HepG2 (cell line): ENCODE data around the gene SLC4A5. TPM values are rescaled to one million over a fixed set of nuclear protein-coding genes. Genes with fewer than 3 reads are reported as not detected.

Source experiments
- ATAC-seq: fragments of 200-7000 bp; cut with Tn5 transposase; 3 replicates; pipeline ENCODE4 v1.9.1; 2020; ENCODE audit warnings: mild to moderate bottlenecking, moderate library complexity
- BruUV-seq: library from RNA; stranded (reverse); fragments of 400-500 nt; replicated peaks from 2 replicates; lab custom pipeline; 2021; lab: Mats Ljungman, UMichigan
- CTCF ChIA-PET: fragments of 300-600 bp; formaldehyde crosslinking; extraction: SDS; loops from one replicate; lab custom pipeline; 2021; ENCODE audit warnings: low total read pairs, inconsistent platforms, low intra/inter-chr PET ratio; lab: Yijun Ruan, JAX
- POLR2A ChIA-PET: fragments of 350-600 bp; sonication (Branson Sonifier 250); formaldehyde crosslinking; loops from one replicate; lab custom pipeline; 2020; ENCODE audit warnings: antibody characterized with exemption, inconsistent platforms; lab: Yijun Ruan, JAX
- DNase-seq: peaks from one replicate; pipeline ENCODE4 v3.0.0-alpha.2; 2015; ENCODE audit warnings: low spot score
- FAIRE-seq: peaks from 3 replicates; lab custom pipeline; 2011; peaks lifted over from hg19 to GRCh38; lab: Jason Lieb, UNC
- H2AFZ ChIP-seq: one replicate; pipeline ENCODE4 v1.6.1; 2011; ENCODE audit warnings: low read length, inconsistent platforms
- H3K27ac ChIP-seq: fragments of 300-600 bp; 3 replicates; pipeline ENCODE4 v1.8.0; 2011; ENCODE audit warnings: mixed run types, mild to moderate bottlenecking, mixed read lengths, low read length, inconsistent platforms; ENCODE audit not compliant: insufficient read depth; ENCODE audit errors: extremely low read length
- H3K27me3 ChIP-seq, 2 experiments: fragments of 200-600 bp in 1 of 2; 2 replicates in 1 of 2; 3 replicates in 1 of 2; pipeline versions ENCODE4 v1.6.0 to v1.8.0; 2011; ENCODE audit warnings: low read length in 2 of 2, mild to moderate bottlenecking in 2 of 2, moderate library complexity in 2 of 2, inconsistent platforms in 1 of 2; ENCODE audit not compliant: insufficient read depth in 2 of 2, control insufficient read depth in 1 of 2
- H3K36me3 ChIP-seq, 2 experiments: fragments of 200-600 bp in 1 of 2; replicated peaks in 1 of 2; 2 replicates in 1 of 2; 3 replicates in 1 of 2; pipeline versions ENCODE4 v1.5.1 to v1.8.0; 2011; ENCODE audit warnings: low read length in 2 of 2, inconsistent platforms in 1 of 2; ENCODE audit not compliant: insufficient read depth in 2 of 2, control insufficient read depth in 1 of 2
- H3K4me1 ChIP-seq: 2 replicates; pipeline ENCODE4 v1.5.1; 2012; ENCODE audit warnings: low read length, inconsistent platforms; ENCODE audit not compliant: insufficient read depth
- H3K4me2 ChIP-seq: 2 replicates; pipeline ENCODE4 v1.6.0; 2011; ENCODE audit warnings: low read depth, low read length, inconsistent platforms
- H3K4me3 ChIP-seq, 3 experiments: fragments of 200-600 bp in 1 of 3; sonication (generic), shearing (Covaris generic) in 1 of 3; replicated peaks in 1 of 3; 2 replicates each; pipeline ENCODE4 v1.5.1; 2011 to 2016; ENCODE audit warnings: low read length in 3 of 3, inconsistent platforms in 2 of 3, low read depth in 2 of 3, mild to moderate bottlenecking in 2 of 3, control low read depth in 1 of 3, mixed read lengths in 1 of 3; ENCODE audit not compliant: insufficient read depth in 1 of 3
- H3K79me2 ChIP-seq: one replicate; pipeline ENCODE4 v1.6.1; 2011; ENCODE audit warnings: low read length, inconsistent platforms; ENCODE audit not compliant: insufficient read depth
- H3K9ac ChIP-seq: 2 replicates; pipeline ENCODE4 v1.6.0; 2011; ENCODE audit warnings: mild to moderate bottlenecking, low read depth, low read length, inconsistent platforms; ENCODE audit not compliant: insufficient read depth
- H3K9me3 ChIP-seq: 2 replicates; pipeline ENCODE4 v1.5.1; 2012; ENCODE audit warnings: mild to moderate bottlenecking, low read length
- H4K20me1 ChIP-seq: 2 replicates; pipeline ENCODE4 v1.6.0; 2011; ENCODE audit warnings: inconsistent platforms, mild to moderate bottlenecking, low read length, moderate library complexity; ENCODE audit not compliant: insufficient read depth
- IKZF4 ChIP-seq: sonication (generic); formaldehyde crosslinking; IDR thresholded peaks from 2 replicates; pipeline ENCODE4 v1.5.1; 2020; ENCODE audit warnings: borderline replicate concordance, mild to moderate bottlenecking, low read depth, missing genetic modification reagents; ENCODE audit errors: not compliant biosample characterization
- RFXAP ChIP-seq: sonication (generic); formaldehyde crosslinking; IDR thresholded peaks from 2 replicates; pipeline ENCODE4 v1.4.0; 2020; ENCODE audit warnings: missing genetic modification reagents, borderline replicate concordance
- RNF2 ChIP-seq: fragments of 450-650 bp; conservative IDR thresholded peaks from 2 replicates; pipeline ENCODE4 v1.6.1; 2016; ENCODE audit warnings: low read depth
- RXRB ChIP-seq: IDR thresholded peaks from 2 replicates; pipeline ENCODE4 v1.6.1; 2016; ENCODE audit warnings: borderline replicate concordance, missing genetic modification reagents, missing compliant biosample characterization
- ZNF160 ChIP-seq: sonication (generic); formaldehyde crosslinking; IDR thresholded peaks from 2 replicates; pipeline ENCODE4 v1.8.0; 2022; ENCODE audit warnings: mild to moderate bottlenecking, inconsistent platforms, missing genetic modification reagents
- ZNF180 ChIP-seq: sonication (generic); formaldehyde crosslinking; IDR thresholded peaks from 2 replicates; pipeline ENCODE4 v1.4.0; 2020; ENCODE audit warnings: low read depth, missing genetic modification reagents, borderline replicate concordance
- ZNF335 ChIP-seq: sonication (generic); formaldehyde crosslinking; IDR thresholded peaks from 2 replicates; pipeline ENCODE4 v1.4.0; 2020; ENCODE audit warnings: missing genetic modification reagents
- ZNF33B ChIP-seq: sonication (generic); formaldehyde crosslinking; IDR thresholded peaks from 2 replicates; pipeline ENCODE4 v1.5.1; 2020; ENCODE audit warnings: mild to moderate bottlenecking, missing genetic modification reagents
- ZNF724P ChIP-seq: sonication (generic); formaldehyde crosslinking; IDR thresholded peaks from 2 replicates; pipeline ENCODE4 v1.8.0; 2022; ENCODE audit warnings: missing genetic modification reagents, borderline replicate concordance
- ZNF83 ChIP-seq: sonication (generic); formaldehyde crosslinking; IDR thresholded peaks from 2 replicates; pipeline ENCODE4 v1.4.0; 2020; ENCODE audit warnings: missing genetic modification reagents, mild to moderate bottlenecking, borderline replicate concordance
- WGBS: methylation state at CpG from one replicate; pipeline ENCODE4 v1.1.6; 2017; ENCODE audit warnings: low lambda C conversion rate; 5-methylcytosine and 5-hydroxymethylcytosine counted together
- in situ Hi-C: cut with HindIII; loops from 2 replicates; pipeline ENCODE4 v1.10.0; 2017; ENCODE audit warnings: low pct_unique_long_range_greater_than_20kb; ENCODE audit not compliant: extremely low pct_ligation_motif_present
- intact Hi-C: fragments of 100-400 bp; cut with micrococcal nuclease; formaldehyde crosslinking; loops from one replicate; pipeline ENCODE4 v1.10.0; 2022; ENCODE audit not compliant: unreplicated experiment
- polyA plus RNA-seq, 8 experiments: library from polyadenylated mRNA; depleted of rRNA in 3 of 8; stranded (reverse) in 7 of 8; unstranded in 1 of 8; fragments of >200 nt; fragmentation: Illumina TruSeq in 4 of 8; extraction: Trizol in 4 of 8; gene quantifications; 2 replicates each; pipeline versions ENCODE4 v1.2.1 to v1.2.3, GENCODE V29; 2011 to 2016; ENCODE audit warnings: low read depth in 4 of 8, missing spikeins in 1 of 8, mixed read lengths in 1 of 8; ENCODE audit not compliant: insufficient read depth in 1 of 8
- total RNA-seq, 5 experiments: library from RNA; depleted of rRNA; stranded (reverse); fragments of >200 nt; fragmentation: Illumina TruSeq; extraction: Trizol; gene quantifications; 2 replicates each; pipeline ENCODE4 v1.2.3, GENCODE V29; 2016; ENCODE audit warnings: low read depth in 1 of 5
- TF ChIP-seq, protein P1 (sequence below): sonication (generic); formaldehyde crosslinking; IDR thresholded peaks from 2 replicates; pipeline ENCODE4 v1.8.0; 2022; ENCODE audit warnings: mild to moderate bottlenecking, missing genetic modification reagents
- TF ChIP-seq, protein P2 (sequence below): sonication (generic); formaldehyde crosslinking; IDR thresholded peaks from 2 replicates; pipeline ENCODE4 v1.8.0; 2023; ENCODE audit warnings: mild to moderate bottlenecking, missing genetic modification reagents
- TF ChIP-seq, protein P3 (sequence below): sonication (generic); formaldehyde crosslinking; IDR thresholded peaks from 2 replicates; pipeline ENCODE4 v1.4.0; 2020; ENCODE audit warnings: missing genetic modification reagents
- TF ChIP-seq, protein P4 (sequence below): IDR thresholded peaks from 2 replicates; pipeline ENCODE4 v1.6.1; 2016; ENCODE audit warnings: missing compliant biosample characterization, missing genetic modification reagents, borderline replicate concordance

Gene SLC4A5
- total and polyA plus RNA-seq, 2 of the 13 experiments (the other 11 are each of a cell fraction or from before 2014, with no cell fraction given) = 0.50 TPM; not detected in 1

DNA sequence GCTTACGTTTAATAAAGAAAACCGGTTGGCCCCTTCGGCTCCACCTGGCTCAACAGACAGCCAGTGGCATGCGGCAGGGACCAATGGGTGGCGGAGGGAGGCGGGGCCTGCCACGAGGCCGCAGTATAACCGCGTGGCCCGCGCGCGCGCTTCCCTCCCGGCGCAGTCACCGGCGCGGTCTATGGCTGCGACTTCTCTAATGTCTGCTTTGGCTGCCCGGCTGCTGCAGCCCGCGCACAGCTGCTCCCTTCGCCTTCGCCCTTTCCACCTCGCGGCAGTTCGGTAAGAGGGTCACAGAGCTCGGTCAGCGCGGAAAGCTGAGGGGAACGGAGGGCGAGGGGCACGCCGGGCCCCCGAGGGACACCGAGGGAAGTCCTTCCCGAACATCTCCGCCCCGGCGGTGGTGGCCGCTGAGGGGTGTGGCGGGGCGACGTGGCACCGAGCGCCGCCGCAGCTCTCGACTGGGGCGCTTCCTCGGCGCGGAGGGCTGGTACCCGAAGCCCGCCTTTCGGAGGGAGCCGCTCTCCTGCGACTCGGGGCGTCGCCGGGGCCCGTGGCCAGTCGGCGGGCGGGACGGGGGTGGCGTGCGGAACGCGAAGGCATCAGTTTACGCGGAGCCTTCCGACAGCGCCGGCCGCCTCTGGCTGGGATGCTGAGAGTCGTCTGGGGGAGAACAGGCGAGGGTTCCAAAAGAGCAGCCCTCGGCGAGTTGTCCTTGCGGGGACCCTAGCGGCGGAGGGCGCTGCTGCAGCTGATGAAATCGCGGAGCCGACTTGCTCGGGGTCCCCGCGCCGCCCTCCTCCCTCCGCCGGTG, 144.5 kb downstream of the SLC4A5 start, which contains the start of gene MTHFD2:
Gene MTHFD2, plus strand, starts transcription at position 155 of the 814 bp plus-strand sequence. Its CDS starts 27 bp downstream, at position 182.
- H3K9ac ChIP-seq = peak within 1 kb of the TSS; percentile 97
- ChIA-PET CTCF (no interaction called here), POLR2A (interaction anchor here (0.7 to 5.6 kb wide), 17 partner anchors 7 to 370 kb away, joined by 3 to 53 read pairs (median 5); partner anchors contain the start of genes BOLA3, MOB1A, MRPL53 and STAMBP)
- peaks cover 45% of the 10 kb centered on the region for H3K79me2 ChIP-seq
- peak within 1 kb of the TSS; percentile 73 for H3K4me2 ChIP-seq
- peak; percentile 97 for DNase-seq
- peaks cover 0 to 7% of the 10 kb centered on the region in 2 experiments; a peak in 1 of 5 replicates for H3K36me3 ChIP-seq
- peak; percentile 94 for ATAC-seq
- H3K9me3 ChIP-seq = no peaks in the 10 kb centered on the region
- WGBS = 75% methylated on average over 78 of the region's 96 CpGs
- peaks cover 60% of the 10 kb centered on the region for H3K4me1 ChIP-seq
- in situ Hi-C loops (no loop called here), intact Hi-C loops (loop anchor here (2.0 to 5.0 kb wide), 2 partner anchors 20 to 51 kb away; partner anchors contain the start of genes BOLA3 and MOB1A)
- H3K27ac ChIP-seq = peak within 1 kb of the TSS; percentile 94
- BruUV-seq = no TSS peak
- FAIRE-seq = no peak
- peak within 1 kb of the TSS; percentile 72 to 80 (median 78) for H3K4me3 ChIP-seq
- H2AFZ ChIP-seq = peak within 1 kb of the TSS; percentile 6
- H4K20me1 ChIP-seq = peaks cover 40% of the 10 kb centered on the region
- no peaks in the 10 kb centered on the region; a peak in 1 of 5 replicates for H3K27me3 ChIP-seq
- TF ChIP-seq RXRB = peak; percentile 57; the same call in 1 of the 2 replicates
- TF ChIP-seq, protein P1, sequence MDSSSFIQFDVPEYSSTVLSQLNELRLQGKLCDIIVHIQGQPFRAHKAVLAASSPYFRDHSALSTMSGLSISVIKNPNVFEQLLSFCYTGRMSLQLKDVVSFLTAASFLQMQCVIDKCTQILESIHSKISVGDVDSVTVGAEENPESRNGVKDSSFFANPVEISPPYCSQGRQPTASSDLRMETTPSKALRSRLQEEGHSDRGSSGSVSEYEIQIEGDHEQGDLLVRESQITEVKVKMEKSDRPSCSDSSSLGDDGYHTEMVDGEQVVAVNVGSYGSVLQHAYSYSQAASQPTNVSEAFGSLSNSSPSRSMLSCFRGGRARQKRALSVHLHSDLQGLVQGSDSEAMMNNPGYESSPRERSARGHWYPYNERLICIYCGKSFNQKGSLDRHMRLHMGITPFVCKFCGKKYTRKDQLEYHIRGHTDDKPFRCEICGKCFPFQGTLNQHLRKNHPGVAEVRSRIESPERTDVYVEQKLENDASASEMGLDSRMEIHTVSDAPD (CRISPR knock-in tag) = peak; percentile 73; the same call in 1 of the 2 replicates
- peak; percentile 71; the same call in 1 of the 2 replicates for TF ChIP-seq ZNF724P (CRISPR knock-in tag)
- TF ChIP-seq, protein P2, sequence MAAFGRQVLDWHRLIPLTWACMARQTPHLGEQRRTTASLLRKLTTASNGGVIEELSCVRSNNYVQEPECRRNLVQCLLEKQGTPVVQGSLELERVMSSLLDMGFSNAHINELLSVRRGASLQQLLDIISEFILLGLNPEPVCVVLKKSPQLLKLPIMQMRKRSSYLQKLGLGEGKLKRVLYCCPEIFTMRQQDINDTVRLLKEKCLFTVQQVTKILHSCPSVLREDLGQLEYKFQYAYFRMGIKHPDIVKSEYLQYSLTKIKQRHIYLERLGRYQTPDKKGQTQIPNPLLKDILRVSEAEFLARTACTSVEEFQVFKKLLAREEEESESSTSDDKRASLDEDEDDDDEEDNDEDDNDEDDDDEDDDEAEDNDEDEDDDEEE (CRISPR knock-in tag) = 0 out of 2 replicates have a peak, but pooled peaks have one; percentile 51
- TF ChIP-seq RNF2 = peak; percentile 94
- no peak for TF ChIP-seq ZNF180
- TF ChIP-seq ZNF83 (CRISPR knock-in tag) = peak; percentile 91; the same call in 1 of the 2 replicates
- peak; percentile 86 for TF ChIP-seq ZNF160 (CRISPR knock-in tag)
- TF ChIP-seq, protein P3, sequence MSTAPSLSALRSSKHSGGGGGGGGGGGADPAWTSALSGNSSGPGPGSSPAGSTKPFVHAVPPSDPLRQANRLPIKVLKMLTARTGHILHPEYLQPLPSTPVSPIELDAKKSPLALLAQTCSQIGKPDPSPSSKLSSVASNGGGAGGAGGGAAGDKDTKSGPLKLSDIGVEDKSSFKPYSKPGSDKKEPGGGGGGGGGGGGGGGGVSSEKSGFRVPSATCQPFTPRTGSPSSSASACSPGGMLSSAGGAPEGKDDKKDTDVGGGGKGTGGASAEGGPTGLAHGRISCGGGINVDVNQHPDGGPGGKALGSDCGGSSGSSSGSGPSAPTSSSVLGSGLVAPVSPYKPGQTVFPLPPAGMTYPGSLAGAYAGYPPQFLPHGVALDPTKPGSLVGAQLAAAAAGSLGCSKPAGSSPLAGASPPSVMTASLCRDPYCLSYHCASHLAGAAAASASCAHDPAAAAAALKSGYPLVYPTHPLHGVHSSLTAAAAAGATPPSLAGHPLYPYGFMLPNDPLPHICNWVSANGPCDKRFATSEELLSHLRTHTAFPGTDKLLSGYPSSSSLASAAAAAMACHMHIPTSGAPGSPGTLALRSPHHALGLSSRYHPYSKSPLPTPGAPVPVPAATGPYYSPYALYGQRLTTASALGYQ (CRISPR knock-in tag) = no peak
- TF ChIP-seq IKZF4 (CRISPR knock-in tag) = peak; percentile 91
- TF ChIP-seq, protein P4, sequence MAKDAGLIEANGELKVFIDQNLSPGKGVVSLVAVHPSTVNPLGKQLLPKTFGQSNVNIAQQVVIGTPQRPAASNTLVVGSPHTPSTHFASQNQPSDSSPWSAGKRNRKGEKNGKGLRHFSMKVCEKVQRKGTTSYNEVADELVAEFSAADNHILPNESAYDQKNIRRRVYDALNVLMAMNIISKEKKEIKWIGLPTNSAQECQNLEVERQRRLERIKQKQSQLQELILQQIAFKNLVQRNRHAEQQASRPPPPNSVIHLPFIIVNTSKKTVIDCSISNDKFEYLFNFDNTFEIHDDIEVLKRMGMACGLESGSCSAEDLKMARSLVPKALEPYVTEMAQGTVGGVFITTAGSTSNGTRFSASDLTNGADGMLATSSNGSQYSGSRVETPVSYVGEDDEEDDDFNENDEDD (CRISPR knock-in tag) = peak; percentile 98
- peak; percentile 89 for TF ChIP-seq ZNF33B (CRISPR knock-in tag)
- no peak for TF ChIP-seq ZNF335 (CRISPR knock-in tag)
- TF ChIP-seq RFXAP (CRISPR knock-in tag) = peak; percentile 90; the same call in 1 of the 2 replicates
